Natural killer cell treated with Interleukin-12 subunit alpha and Interleukin-12 subunit beta and Interleukin-15 and Interleukin-18, amount 100 ng/mL, for 72 hours (primary cell): Measurements from ENCODE around the gene CCDC154. TPM values are rescaled to one million over a fixed set of nuclear protein-coding genes. Genes with fewer than 3 reads are reported as not detected.
"Not testable (repeated sequence)": the region's sequence is repeated elsewhere in the genome, so short reads cannot be mapped to it uniquely, and the experiment has no call there.

Source experiments
- ATAC-seq, 2 donors: fragments of 150-1000 bp; cut with Tn5 transposase in 1 of 2; sonication (Bioruptor Pico), chemical (Tn5 transposase) in 1 of 2; 2 replicates each; pipeline ENCODE4 v1.10.0; 2021
- DNase-seq: peaks from one replicate; pipeline ENCODE4 v3.0.0; 2022; ENCODE audit warnings: low spot score
- H3K27ac Mint-ChIP-seq, 2 donors: 1 replicate in 1 of 2; 2 replicates in 1 of 2; pipeline ENCODE4 v1.8.0; 2022; ENCODE audit warnings: mixed read lengths in 2 of 2, mild to moderate bottlenecking in 1 of 2, moderate library complexity in 1 of 2
- H3K27me3 Mint-ChIP-seq, 2 donors: 1 replicate in 1 of 2; 2 replicates in 1 of 2; pipeline ENCODE4 v1.8.0; 2022; ENCODE audit warnings: mixed read lengths in 2 of 2
- H3K36me3 Mint-ChIP-seq: one replicate; pipeline ENCODE4 v1.8.0; 2022; ENCODE audit warnings: mixed read lengths
- H3K4me1 Mint-ChIP-seq, 2 donors: 1 replicate in 1 of 2; 2 replicates in 1 of 2; pipeline ENCODE4 v1.8.0; 2022; ENCODE audit warnings: low read depth in 2 of 2, mixed read lengths in 2 of 2, mild to moderate bottlenecking in 1 of 2
- H3K4me3 Mint-ChIP-seq: one replicate; pipeline ENCODE4 v1.8.0; 2022; ENCODE audit warnings: mixed read lengths
- H3K9me3 Mint-ChIP-seq: 2 replicates; pipeline ENCODE4 v1.8.0; 2022; ENCODE audit warnings: mixed read lengths
- total RNA-seq, 2 donors: library from RNA; stranded (reverse); gene quantifications; one replicate each; pipeline ENCODE4 v1.2.3, GENCODE V29; 2022

Gene CCDC154
- total RNA-seq, 2 donors from 2014 or later = 0.38 to 3.6 TPM

- H3K4me3 Mint-ChIP-seq = no peak overlapping the region
- ATAC-seq (no peak), DNase-seq (no peak)
- H3K4me1 Mint-ChIP-seq = no peaks in the 10 kb centered on the region
- H3K27ac Mint-ChIP-seq = no peak overlapping the region
- no peaks in the 10 kb centered on the region for H3K9me3 Mint-ChIP-seq
- no peaks in the 10 kb centered on the region for H3K36me3 Mint-ChIP-seq
- no peaks in the 10 kb centered on the region for H3K27me3 Mint-ChIP-seq
Measured at GRCh38 chr16:1481906-1482835, 37.8 kb upstream of the CCDC154 start.

- DNase-seq, H3K27me3 Mint-ChIP-seq, H3K4me3 Mint-ChIP-seq, ATAC-seq, H3K36me3 Mint-ChIP-seq, H3K9me3 Mint-ChIP-seq, H3K27ac Mint-ChIP-seq, H3K4me1 Mint-ChIP-seq: not testable (repeated sequence)
Measured at GRCh38 chr16:1478937-1479336, 34.6 kb upstream of the CCDC154 start.

GRCh38 chr16:1477033-1477432 lies 32.7 kb upstream of the CCDC154 start:
- peak overlapping the region in 1 of 2 donors; percentile 37 for H3K27ac Mint-ChIP-seq
- H3K4me3 Mint-ChIP-seq = no peak overlapping the region
- no peaks in the 10 kb centered on the region for H3K27me3 Mint-ChIP-seq

GRCh38 chr16:1475552-1476114 lies 31.3 kb upstream of the CCDC154 start:
- Mint-ChIP-seq H3K27ac (peak overlapping the region; percentile 53 to 80), H3K9me3 (no peaks in the 10 kb centered on the region), H3K27me3 (no peaks in the 10 kb centered on the region), H3K36me3 (no peaks in the 10 kb centered on the region), H3K4me1 (peaks cover 4 to 6% of the 10 kb centered on the region in 2 donors), H3K4me3 (peak overlapping the region; percentile 77)
- ATAC-seq = no peak
- no peak for DNase-seq

More at GRCh38 chr16:1477033-1477432, 32.7 kb upstream of the CCDC154 start:
- H3K9me3 Mint-ChIP-seq = no peaks in the 10 kb centered on the region
- H3K36me3 Mint-ChIP-seq = no peaks in the 10 kb centered on the region
- ATAC-seq (no peak), DNase-seq (no peak)
- peaks cover 4 to 6% of the 10 kb centered on the region in 2 donors for H3K4me1 Mint-ChIP-seq

GRCh38 chr16:1474796-1475551 lies 30.6 kb upstream of the CCDC154 start, which contains the start of gene CLCN7:
CLCN7 (minus strand) TSS chr16:1475028; CDS start chr16:1474974, 54 bp downstream.
- Mint-ChIP-seq H3K36me3 (no peaks in the 10 kb centered on the region), H3K27ac (peak within 1 kb of the TSS; percentile 53 to 80), H3K27me3 (no peaks in the 10 kb centered on the region), H3K4me1 (peaks cover 4 to 9% of the 10 kb centered on the region in 2 donors), H3K4me3 (peak within 1 kb of the TSS; percentile 77), H3K9me3 (no peaks in the 10 kb centered on the region)
- DNase-seq (peak; percentile 94), ATAC-seq (peak; percentile 94 to 96)

GRCh38 chr16:1474082-1474795 lies 29.9 kb upstream of the CCDC154 start:
- Mint-ChIP-seq H3K27ac (no peak overlapping the region), H3K27me3 (no peaks in the 10 kb centered on the region), H3K9me3 (no peaks in the 10 kb centered on the region), H3K4me1 (peaks cover 4 to 14% of the 10 kb centered on the region in 2 donors), H3K36me3 (no peaks in the 10 kb centered on the region), H3K4me3 (peak overlapping the region; percentile 74)
- ATAC-seq (peak in 1 of 2 donors; percentile 36), DNase-seq (no peak)

GRCh38 chr16:1472974-1473373 lies 28.6 kb upstream of the CCDC154 start:
- Mint-ChIP-seq H3K4me1 (peaks cover 4 to 14% of the 10 kb centered on the region in 2 donors), H3K27me3 (no peaks in the 10 kb centered on the region), H3K27ac (peak overlapping the region in 1 of 2 donors; percentile 81), H3K4me3 (peak overlapping the region; percentile 57), H3K9me3 (no peaks in the 10 kb centered on the region), H3K36me3 (no peaks in the 10 kb centered on the region)
- ATAC-seq (no peak), DNase-seq (no peak)

- no peak overlapping the region for H3K4me3 Mint-ChIP-seq
- no peaks in the 10 kb centered on the region for H3K36me3 Mint-ChIP-seq
- DNase-seq (no peak), ATAC-seq (no peak)
- no peaks in the 10 kb centered on the region for H3K9me3 Mint-ChIP-seq
- H3K4me1 Mint-ChIP-seq = peaks cover 4 to 14% of the 10 kb centered on the region in 2 donors
- no peaks in the 10 kb centered on the region for H3K27me3 Mint-ChIP-seq
- no peak overlapping the region for H3K27ac Mint-ChIP-seq
Measured at GRCh38 chr16:1471569-1472194, 27.3 kb upstream of the CCDC154 start.

- Mint-ChIP-seq H3K4me3 (no peak overlapping the region), H3K4me1 (peaks cover 4 to 14% of the 10 kb centered on the region in 2 donors), H3K9me3 (no peaks in the 10 kb centered on the region), H3K36me3 (no peaks in the 10 kb centered on the region), H3K27me3 (no peaks in the 10 kb centered on the region), H3K27ac (peak overlapping the region; percentile 44 to 59)
- no peak for DNase-seq
- no peak for ATAC-seq
Measured at GRCh38 chr16:1470481-1471251, 26.3 kb upstream of the CCDC154 start.

GRCh38 chr16:1469693-1470201 lies 25.4 kb upstream of the CCDC154 start:
- H3K9me3 Mint-ChIP-seq = no peaks in the 10 kb centered on the region
- ATAC-seq (no peak), DNase-seq (no peak)
- no peaks in the 10 kb centered on the region for H3K36me3 Mint-ChIP-seq
- no peaks in the 10 kb centered on the region for H3K27me3 Mint-ChIP-seq
- H3K4me3 Mint-ChIP-seq = peak overlapping the region; percentile 31
- H3K27ac Mint-ChIP-seq = peak overlapping the region; percentile 44 to 59
- H3K4me1 Mint-ChIP-seq = peaks cover 4 to 14% of the 10 kb centered on the region in 2 donors

- not testable (repeated sequence) for H3K27me3 Mint-ChIP-seq
Measured at GRCh38 chr16:1469141-1469540, 24.8 kb upstream of the CCDC154 start.

GRCh38 chr16:1468426-1468810 lies 24.1 kb upstream of the CCDC154 start:
- H3K4me3 Mint-ChIP-seq = no peak overlapping the region
- no peak overlapping the region for H3K27ac Mint-ChIP-seq

More at GRCh38 chr16:1469141-1469540, 24.8 kb upstream of the CCDC154 start:
- not testable (repeated sequence) for H3K36me3 Mint-ChIP-seq, H3K4me3 Mint-ChIP-seq, H3K9me3 Mint-ChIP-seq, ATAC-seq, H3K27ac Mint-ChIP-seq, DNase-seq
- H3K4me1 Mint-ChIP-seq = peaks cover 3 to 14% of the 10 kb centered on the region in 2 donors

More at GRCh38 chr16:1468426-1468810, 24.1 kb upstream of the CCDC154 start:
- DNase-seq = no peak
- no peak for ATAC-seq
- Mint-ChIP-seq H3K4me1 (peaks cover 0 to 12% of the 10 kb centered on the region in 2 donors), H3K27me3 (no peaks in the 10 kb centered on the region), H3K9me3 (no peaks in the 10 kb centered on the region), H3K36me3 (no peaks in the 10 kb centered on the region)
